ENCODE measurements around the gene SERPINB8. TPM values are rescaled to one million over a fixed set of nuclear protein-coding genes. Genes with fewer than 3 reads are reported as not detected.

SERPINB8 gene
- total RNA-seq, 4 donors from 2014 or later, result 47.3 to 64.2 (median 60.5) TPM

GRCh38 chr18:63970809-63971205 lies 926 bp downstream of the SERPINB8 start:
- peak in 1 of 2 donors; percentile 76 for DNase-seq (ENCODE audit: low spot score in 2 of 2)
- WGBS, result 19% methylated on average over 18 of the region's 18 CpGs
- TF ChIP-seq EP300 (IDR thresholded peaks at IDR 0.05) (no peak), POLR2A (IDR thresholded peaks at IDR 0.05) (no peak), POLR2AphosphoS5 (IDR thresholded peaks at IDR 0.05) (no peak), CTCF (IDR thresholded peaks at IDR 0.05) (no peak)

GRCh38 chr18:63971320-63972001 lies 1.6 kb downstream of the SERPINB8 start:
- no peak for TF ChIP-seq EP300 (IDR thresholded peaks at IDR 0.05)
- TF ChIP-seq POLR2A (IDR thresholded peaks at IDR 0.05), result no peak
- no peak for TF ChIP-seq CTCF (IDR thresholded peaks at IDR 0.05)
- TF ChIP-seq POLR2AphosphoS5 (IDR thresholded peaks at IDR 0.05), result no peak
- WGBS, result 53% methylated on average over 13 of the region's 13 CpGs
- Histone ChIP-seq H3K4me3 (peak overlapping the region; percentile 89), H3K27me3 (no peaks in the 10 kb centered on the region), H3K27ac (peak overlapping the region; percentile 100), H3K9me3 (no peaks in the 10 kb centered on the region), H3K36me3 (no peaks in the 10 kb centered on the region), H3K4me1 (peaks cover 24% of the 10 kb centered on the region)
- DNase-seq (ENCODE audit: low spot score in 2 of 2), result no peak

More at GRCh38 chr18:63970809-63971205, 926 bp downstream of the SERPINB8 start:
- Histone ChIP-seq H3K27ac (peak overlapping the region; percentile 100), H3K4me3 (peak overlapping the region; percentile 89), H3K4me1 (peaks cover 24% of the 10 kb centered on the region), H3K36me3 (no peaks in the 10 kb centered on the region), H3K27me3 (no peaks in the 10 kb centered on the region), H3K9me3 (no peaks in the 10 kb centered on the region)

- TF ChIP-seq EP300 (IDR thresholded peaks at IDR 0.05) (no peak), POLR2A (IDR thresholded peaks at IDR 0.05) (no peak), POLR2AphosphoS5 (IDR thresholded peaks at IDR 0.05) (no peak), CTCF (IDR thresholded peaks at IDR 0.05) (no peak)
- H3K27ac ChIP-seq, result no peak overlapping the region
- WGBS, result 80% methylated on average over 5 of the region's 5 CpGs
Measured at GRCh38 chr18:63972002-63972376, 2.1 kb downstream of the SERPINB8 start.

GRCh38 chr18:63974991-63975390 lies 5.1 kb downstream of the SERPINB8 start:
- H3K27me3 ChIP-seq, result no peaks in the 10 kb centered on the region
- H3K4me1 ChIP-seq, result peaks cover 20% of the 10 kb centered on the region
- no peak overlapping the region for H3K4me3 ChIP-seq
- TF ChIP-seq CTCF (IDR thresholded peaks at IDR 0.05) (no peak), EP300 (IDR thresholded peaks at IDR 0.05) (no peak), POLR2AphosphoS5 (IDR thresholded peaks at IDR 0.05) (no peak), POLR2A (IDR thresholded peaks at IDR 0.05) (no peak)
- WGBS, result 44% methylated on average over 2 of the region's 2 CpGs
- DNase-seq (ENCODE audit: low spot score in 2 of 2), result no peak
- H3K27ac ChIP-seq, result no peak overlapping the region
- H3K9me3 ChIP-seq, result no peaks in the 10 kb centered on the region
- H3K36me3 ChIP-seq, result no peaks in the 10 kb centered on the region

More at GRCh38 chr18:63972002-63972376, 2.1 kb downstream of the SERPINB8 start:
- Histone ChIP-seq H3K4me3 (no peak overlapping the region), H3K9me3 (no peaks in the 10 kb centered on the region), H3K27me3 (no peaks in the 10 kb centered on the region), H3K4me1 (peaks cover 24% of the 10 kb centered on the region), H3K36me3 (no peaks in the 10 kb centered on the region)
- no peak for DNase-seq (ENCODE audit: low spot score in 2 of 2)

GRCh38 chr18:63975628-63976027 lies 5.7 kb downstream of the SERPINB8 start:
- Histone ChIP-seq H3K36me3 (no peaks in the 10 kb centered on the region), H3K27me3 (no peaks in the 10 kb centered on the region), H3K4me1 (peaks cover 26% of the 10 kb centered on the region), H3K9me3 (no peaks in the 10 kb centered on the region), H3K27ac (no peak overlapping the region), H3K4me3 (no peak overlapping the region)
- TF ChIP-seq CTCF (IDR thresholded peaks at IDR 0.05) (no peak), EP300 (IDR thresholded peaks at IDR 0.05) (no peak), POLR2A (IDR thresholded peaks at IDR 0.05) (no peak), POLR2AphosphoS5 (IDR thresholded peaks at IDR 0.05) (no peak)
- 68% methylated on average over 3 of the region's 3 CpGs for WGBS
- DNase-seq (ENCODE audit: low spot score in 2 of 2), result no peak
